Activated CD8-positive, alpha-beta memory T cell treated with anti-CD3 and anti-CD28 coated beads, Interleukin-2, amount 50 U/mL, for 4 hours (primary cell): Measurements from ENCODE around the gene CDK2.
"Not testable (repeated sequence)": the region's sequence is repeated elsewhere in the genome, so short reads cannot be mapped to it uniquely, and the experiment has no call there.

Experiments used
- DNase-seq: peaks from one replicate; pipeline ENCODE4 v3.0.0-alpha.2; 2020

Gene CDK2

DNA sequence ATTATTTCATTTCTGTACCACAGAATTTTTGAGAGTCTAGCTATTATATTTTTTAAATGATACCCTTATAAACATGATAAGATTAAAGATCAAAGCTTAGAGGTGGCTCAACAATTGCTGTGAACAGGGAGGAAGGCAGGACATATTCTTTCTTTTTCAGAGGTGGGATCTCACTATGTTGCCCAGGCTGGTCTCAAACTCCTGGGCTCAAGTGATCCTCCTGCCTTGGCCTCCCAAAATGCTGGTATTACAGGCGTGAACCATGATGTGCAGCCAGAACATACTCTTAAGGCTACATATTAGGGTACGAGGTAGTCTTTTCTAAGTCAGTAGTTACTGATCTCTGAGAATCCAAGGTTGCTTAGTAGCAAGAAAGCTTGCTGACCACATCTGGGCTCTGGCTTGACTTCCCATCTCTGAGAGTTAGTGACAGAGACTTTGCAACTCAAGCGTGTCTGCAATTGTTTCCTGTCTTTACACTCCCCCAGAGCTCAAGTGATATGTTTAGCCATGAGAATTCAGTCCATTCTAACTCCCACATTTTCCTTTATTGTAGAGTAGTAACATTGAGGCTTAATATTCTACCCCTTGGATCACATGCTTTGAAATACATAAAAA, 15.8 kb downstream of the CDK2 start:
- DNase-seq = no peak

DNA sequence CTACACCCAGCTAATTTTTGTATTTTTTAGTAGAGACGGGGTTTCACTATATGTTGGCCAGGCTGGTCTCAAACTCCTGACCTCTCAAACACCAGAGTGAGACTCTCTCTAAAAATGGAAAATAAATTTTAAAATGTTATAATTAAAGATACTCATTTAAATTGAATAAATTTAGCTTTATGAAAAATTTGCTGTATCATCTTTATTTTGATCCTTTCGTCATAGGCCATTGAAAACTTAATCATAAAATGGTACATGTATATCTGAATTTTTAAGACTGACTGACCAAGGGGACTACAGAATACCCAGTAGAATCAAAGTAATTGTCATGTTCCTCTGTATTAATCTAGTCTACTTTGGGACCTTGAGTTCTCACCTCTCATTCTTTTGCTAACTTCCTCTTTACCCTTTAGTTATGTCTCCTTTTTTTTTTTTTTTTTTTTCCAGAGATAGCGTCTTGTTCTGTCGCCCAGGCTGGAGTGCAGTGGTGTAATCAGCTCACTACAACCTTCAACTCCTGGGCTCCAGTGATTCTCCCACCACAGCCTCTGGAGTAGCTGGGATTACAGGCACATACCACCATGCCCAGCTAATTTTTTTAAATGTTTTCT, 16.7 kb downstream of the CDK2 start:
- no peak for DNase-seq

DNA sequence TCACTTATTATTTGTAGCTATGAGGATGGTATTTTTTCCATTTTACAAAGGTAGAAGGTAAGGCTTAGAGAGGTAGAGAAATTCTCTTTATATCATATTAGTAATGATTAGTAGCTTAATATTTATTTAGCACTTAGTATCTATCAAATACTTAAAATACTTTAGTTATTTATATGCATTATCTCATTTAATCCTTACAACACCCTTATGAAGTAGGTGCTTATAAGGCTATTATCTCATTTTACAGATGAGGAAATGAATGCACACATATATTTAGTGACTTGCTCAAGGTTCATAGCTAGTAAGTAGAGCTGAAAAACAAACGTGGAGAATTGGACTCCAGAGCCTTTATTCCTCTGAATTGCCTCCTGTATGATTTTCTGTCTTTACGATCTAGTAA, 18.2 kb downstream of the CDK2 start:
- no peak for DNase-seq

DNA sequence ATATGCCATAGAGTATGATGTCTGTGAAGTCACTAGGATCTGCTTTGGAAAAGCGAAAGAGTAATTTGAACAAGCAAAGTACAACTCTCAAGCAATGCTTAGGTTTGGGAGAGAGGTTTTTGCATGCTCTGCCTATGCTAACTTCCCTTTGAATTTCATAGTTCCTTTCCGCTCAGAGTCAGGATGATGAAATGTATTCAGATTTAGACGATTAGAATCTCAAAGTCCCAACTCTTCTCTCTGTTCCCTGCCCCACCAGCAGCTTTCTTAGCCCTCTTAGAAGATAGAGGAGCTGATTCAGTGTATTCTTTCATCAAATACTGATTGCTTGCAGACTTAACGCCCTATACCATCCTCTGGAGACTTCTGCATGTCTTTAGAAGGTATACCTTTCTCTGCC, 18.7 kb downstream of the CDK2 start:
- no peak for DNase-seq

DNA sequence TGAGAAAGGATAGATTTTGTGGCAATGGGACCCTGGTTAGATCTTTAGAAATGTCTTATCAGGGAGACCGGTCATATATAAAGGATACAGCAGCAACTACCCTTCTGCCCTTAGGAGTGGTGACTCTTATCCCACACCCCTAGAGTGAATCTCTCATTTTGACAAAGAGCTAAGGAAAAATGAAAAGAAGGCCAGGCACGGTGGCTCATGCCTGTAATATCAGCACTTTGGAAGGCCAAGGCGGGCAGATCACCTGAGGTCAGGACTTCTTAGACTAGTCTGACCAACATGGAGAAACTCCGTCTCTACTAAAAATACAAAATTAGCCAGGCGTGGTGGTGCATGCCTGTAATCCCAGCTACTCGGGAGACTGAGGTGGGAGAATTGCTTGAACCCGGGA, 19.3 kb downstream of the CDK2 start:
- DNase-seq = not testable (repeated sequence)

DNA sequence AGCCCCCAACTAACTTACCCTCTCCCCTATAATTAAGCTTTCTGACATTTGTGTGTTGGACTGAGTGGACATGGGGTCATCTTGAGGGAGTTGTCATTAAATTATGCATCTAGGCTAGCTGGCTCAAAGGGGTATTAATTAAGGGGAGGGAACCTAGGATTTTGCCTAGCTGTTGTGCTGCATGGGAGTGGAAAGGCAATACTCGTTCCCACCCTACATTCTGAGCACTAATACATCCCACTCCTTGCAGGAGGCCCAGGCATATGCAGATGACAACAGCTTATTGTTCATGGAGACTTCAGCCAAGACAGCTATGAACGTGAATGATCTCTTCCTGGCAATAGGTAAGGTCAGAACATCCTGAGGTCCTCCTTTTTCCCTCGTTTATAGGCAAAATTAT, 24.5 kb downstream of the CDK2 start:
- DNase-seq = no peak

DNA sequence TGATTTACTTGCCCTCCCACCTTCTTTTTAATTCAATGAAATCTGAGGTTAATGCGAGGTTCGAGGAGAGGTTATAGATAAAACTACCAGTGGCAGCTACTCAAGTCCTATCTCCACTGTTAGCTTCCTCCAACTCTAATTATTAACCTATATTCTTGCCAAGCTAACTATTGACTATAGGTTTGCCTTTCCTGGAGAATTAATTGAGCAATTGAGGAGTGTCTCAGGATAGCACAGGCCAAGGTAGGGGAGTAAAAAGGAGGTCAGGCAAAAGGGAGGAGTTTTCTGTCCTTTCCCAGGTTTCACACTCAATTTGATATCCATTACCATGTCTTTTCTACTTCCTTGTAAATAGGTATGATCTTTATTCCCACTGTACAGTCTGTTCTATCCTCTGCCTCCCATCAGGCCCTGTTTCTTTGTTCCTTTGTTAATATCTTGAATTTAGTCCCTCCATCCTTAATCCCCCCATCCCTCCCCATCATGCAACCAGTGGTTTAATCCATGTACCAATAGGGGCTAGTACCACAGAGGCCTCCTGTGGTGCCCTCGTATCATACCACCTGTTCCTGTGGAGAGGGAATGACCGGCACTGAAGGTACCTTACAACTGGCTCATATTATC, 26.7 kb downstream of the CDK2 start:
- no peak for DNase-seq

DNA sequence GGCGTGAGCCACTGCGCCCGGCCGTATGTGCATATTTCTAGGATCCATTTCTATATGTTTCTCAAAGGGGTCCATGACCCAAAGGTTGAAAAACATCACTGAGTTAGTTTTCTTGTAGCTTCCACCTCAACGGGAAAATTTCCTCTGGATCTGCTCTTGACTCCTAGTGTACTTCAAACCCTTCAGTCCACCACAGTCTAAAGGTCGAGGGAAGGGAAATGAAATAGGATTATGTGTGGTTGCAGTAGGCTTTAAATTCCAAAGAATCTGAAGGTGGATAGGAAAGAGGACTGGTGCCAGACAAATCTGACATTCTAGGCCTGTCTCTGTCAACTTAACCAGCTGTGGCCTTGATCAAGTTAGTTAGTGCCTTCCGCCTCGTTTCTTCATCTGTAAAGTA, 28.7 kb downstream of the CDK2 start:
- DNase-seq = no peak

DNA sequence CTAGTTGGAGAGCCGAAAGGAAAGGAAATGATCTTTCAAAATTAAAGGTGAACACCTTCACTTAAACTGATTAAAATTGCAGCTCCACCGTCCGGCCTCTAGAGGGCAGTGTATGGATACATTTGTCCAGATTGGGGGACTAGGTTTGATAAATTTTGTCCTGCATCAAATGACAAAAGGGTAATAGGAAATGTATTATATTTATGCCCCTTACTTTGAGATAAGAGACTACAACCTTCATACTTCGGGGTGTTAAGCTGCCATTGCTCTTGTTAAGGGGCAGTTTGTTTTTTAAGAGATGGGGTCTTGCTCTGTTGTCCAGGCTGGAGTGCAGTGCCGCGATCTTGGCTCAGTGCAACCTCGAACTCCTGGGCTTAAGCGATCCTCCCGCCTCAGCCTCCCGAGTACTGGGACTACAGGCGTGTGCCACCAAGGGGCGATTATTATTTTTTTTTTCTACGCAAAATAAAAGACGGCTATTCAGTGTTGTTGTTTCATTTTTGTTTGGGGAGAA, 29.6 kb downstream of the CDK2 start:
- peak; percentile 62 for DNase-seq

DNA sequence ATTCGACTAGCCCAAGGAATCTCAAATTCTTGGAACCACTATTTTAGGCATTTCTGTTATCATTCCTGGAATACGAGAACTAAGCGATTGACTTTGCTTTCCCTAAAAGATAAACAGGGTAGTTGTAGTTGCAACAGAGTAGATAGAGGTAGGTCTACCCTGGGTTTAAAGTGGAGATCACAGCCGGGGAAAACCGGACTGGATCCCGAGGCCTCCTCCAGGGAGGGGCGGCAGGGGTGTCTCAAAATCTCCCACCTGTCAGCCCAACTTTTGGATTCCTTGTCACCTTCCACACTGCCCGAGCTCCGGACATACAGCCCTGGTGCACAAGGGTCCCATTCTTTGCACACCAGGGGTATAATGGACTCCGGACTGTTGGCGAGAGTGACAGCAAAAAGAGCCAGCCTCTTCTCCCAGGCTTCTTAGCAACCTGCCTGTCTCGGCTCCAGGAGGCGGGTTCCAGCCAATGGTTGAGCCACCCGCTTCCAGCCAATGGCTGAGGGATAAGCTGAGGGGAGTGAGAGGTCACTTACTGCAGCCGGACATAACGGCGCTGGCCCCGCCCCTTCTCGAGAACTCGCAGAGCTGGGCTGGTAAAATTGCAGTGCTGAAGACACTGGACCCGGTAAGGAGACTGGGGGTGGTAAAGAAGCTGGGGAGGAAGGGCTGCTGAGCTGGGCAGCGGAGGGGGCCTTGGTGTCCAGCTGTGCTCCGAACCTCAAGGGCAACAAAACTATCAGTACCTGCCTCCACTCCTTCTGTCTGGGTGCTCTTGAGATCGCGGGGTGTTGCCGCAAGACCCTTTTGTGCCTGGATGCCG, 30.3 kb downstream of the CDK2 start, which contains the start of gene SUOX:
SUOX (plus strand) TSS at position 562 of the 820 bp plus-strand sequence. CDS start 4,946 bp downstream, outside the sequence.
- no peak for DNase-seq

DNA sequence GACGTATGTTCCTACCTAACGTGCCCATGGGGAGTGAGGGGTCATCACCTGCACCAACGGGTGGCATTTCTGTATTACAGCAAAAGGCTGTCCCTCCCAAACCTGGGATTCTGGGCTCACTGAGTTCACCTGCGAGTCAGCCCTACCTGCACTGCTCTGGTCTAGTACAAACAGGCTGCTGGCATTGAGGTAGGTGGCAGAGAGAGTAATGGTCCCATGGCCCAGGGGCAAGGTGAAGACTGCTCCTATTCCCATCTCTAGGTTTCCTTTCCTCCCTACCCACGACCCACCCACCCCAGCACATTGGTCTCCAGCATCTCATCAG, 30.9 kb downstream of the CDK2 start:
- DNase-seq = no peak

DNA sequence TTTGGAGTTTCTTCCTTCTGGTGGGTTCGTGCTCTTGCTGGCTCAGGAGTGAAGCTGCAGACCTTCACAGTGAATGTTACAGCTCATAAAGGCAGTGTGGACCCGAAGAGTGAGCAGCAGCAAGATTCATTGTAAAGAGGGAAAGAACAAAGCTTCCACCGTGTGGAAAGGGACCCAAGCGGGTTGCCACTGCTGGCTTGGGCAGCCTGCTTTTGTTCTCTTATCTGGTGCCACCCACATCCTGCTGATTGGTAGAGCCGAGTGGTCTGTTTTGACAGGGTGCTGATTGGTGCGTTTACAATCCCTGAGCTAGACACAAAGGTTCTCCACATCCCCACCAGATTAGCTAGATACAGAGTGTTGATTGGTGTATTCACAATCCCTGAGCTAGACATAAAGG, 32.9 kb downstream of the CDK2 start:
- not testable (repeated sequence) for DNase-seq

DNA sequence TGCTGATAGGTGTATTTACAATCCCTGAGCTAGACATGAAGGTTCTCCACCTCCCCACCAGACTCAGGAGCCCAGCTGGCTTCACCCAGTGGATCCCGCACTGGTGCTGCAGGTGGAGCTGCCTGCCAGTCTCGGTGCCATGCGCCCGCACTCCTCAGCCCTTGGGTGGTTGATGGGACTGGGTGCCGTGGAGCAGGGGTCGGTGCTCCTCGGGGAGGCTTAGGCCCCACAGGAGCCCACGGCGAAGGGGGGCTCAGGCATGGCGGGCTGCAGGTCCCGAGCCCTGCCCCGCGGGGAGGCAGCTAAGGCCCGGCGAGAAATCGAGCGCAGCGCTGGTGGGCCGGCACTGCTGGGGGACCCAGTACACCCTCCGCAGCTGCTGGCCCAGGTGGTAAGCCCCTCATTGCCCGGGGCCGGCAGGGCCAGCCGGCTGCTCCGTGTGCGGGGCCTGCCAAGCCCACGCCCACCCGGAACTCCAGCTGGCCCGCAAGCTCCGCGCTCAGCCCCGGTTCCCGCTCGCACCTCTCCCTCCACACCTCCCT, 33.4 kb downstream of the CDK2 start:
- DNase-seq = not testable (repeated sequence)

DNA sequence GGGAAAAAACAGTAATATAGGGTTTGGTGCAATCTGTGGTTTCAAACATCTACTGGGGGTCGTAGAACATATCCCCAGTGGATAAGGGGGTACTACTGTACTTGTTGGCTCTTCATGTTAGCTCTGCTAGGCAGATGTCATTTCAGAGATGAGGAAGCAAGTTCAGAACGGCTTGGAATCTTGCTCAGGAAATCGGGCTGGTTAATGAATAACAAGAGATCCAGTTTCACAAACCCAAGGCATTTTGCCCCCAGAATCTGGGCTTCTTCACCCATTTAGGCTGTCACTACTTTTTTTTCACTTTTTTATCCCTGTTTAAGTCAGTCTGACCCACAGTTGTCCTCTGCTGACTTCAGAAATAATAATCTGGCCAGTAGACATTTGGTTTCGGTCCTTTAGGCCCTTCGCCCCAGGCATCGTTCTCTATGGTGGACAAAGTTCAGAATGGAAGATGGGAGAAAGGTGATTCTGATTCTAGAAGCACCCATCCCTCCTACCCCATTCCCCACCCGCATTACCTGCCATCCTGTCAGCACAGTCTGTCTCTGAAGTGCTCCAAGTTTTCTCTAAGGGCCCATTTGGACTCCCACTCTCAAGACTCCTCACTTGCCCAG, 35.0 kb downstream of the CDK2 start:
- DNase-seq = no peak

DNA sequence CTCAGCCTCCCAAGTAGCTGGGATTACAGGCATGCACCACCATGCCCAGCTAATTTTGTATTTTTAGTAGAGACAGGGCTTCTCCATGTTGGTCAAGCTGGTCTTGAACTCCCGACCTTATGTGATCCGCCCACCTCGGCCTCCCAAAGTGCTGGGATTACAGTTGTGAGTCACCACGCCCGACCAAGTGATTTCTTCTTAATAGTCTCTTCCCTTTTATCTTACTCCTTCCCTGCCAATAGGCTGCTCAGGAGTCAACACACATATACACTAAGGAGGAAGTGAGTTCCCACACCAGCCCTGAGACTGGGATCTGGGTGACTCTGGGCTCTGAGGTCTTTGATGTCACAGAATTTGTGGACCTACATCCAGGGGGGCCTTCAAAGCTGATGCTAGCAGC, 36.7 kb downstream of the CDK2 start:
- DNase-seq = not testable (repeated sequence)

DNA sequence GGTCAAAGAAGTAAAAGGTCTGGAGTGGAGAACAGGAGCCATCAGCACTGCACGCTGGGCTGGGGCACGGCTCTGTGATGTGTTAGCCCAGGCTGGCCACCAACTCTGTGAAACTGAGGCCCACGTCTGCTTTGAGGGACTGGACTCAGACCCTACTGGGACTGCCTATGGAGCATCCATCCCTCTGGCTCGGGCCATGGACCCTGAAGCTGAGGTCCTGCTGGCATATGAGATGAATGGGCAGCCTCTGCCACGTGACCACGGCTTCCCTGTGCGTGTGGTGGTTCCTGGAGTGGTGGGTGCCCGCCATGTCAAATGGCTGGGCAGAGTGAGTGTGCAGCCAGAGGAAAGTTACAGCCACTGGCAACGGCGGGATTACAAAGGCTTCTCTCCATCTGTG, 37.6 kb downstream of the CDK2 start:
- no peak for DNase-seq

DNA sequence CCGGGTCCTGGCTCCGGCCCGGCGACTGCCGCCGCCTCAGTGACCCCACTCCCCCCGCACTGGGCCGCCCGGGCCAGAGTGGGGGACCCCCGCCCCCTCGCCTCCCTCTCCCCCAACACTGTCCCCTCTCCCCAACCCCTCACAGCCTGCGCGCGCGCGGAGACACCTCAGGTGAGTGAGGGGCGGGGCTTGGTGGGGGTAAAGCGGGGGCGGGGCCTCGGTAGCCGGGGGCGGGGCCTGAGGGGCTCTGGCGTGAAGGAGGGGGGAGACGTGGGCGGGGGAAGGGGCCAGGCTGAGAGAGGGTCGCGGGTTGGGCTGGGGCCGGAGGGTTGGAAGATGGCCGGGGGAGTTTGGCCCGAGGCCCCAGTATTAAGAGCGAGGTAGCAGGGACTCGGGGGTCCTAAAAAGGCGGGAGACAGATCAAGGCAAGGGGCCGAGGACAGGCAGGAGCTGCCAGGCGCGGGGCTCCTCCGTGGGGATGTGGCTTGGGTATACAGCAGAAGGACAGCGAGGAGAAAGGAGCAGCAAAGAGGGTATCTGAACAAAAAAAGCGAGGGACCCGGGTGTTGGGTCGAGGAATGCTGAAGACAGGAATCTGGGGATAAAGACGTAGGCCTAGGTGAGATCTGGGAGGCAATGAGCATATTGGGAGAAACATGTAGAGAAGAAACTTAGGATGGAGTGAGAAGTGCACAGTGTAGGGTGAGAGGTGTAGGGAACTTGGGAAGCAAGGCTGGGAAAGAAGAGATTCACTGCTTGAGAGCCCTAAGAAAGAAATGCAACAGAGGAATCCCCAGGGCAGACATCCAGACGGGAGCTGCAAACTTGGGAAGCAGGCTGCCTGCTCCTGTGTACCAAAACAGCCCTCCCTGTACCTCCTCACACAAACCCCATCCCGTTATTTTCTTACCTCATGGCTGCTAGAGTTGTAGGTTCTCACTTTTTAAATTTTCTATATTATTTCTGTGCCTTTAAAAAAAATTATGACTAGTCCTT, 41.2 kb downstream of the CDK2 start:
- peak; percentile 72 for DNase-seq

DNA sequence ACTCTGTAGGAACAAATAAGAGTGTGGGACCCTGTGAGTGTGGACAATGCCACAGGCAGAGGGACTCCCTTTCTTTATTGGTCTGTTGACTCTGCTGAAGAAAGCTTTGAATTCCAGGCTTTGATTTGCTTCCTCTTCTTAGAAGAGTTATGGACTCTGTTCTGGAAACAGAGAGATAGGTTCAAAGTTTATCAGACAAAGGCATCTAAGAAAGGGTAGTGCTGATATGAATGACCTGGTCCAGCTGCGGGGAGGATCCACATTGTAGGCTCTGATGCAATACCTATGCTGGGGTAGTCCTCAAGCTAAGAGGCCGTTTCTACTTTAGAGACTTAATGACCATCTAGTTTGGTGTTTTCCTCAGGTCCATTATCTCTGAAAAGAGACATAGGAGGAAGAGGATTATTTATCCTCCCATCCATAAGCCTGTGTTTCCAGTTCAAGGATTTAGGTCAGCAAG, 43.5 kb downstream of the CDK2 start:
- DNase-seq = no peak

DNA sequence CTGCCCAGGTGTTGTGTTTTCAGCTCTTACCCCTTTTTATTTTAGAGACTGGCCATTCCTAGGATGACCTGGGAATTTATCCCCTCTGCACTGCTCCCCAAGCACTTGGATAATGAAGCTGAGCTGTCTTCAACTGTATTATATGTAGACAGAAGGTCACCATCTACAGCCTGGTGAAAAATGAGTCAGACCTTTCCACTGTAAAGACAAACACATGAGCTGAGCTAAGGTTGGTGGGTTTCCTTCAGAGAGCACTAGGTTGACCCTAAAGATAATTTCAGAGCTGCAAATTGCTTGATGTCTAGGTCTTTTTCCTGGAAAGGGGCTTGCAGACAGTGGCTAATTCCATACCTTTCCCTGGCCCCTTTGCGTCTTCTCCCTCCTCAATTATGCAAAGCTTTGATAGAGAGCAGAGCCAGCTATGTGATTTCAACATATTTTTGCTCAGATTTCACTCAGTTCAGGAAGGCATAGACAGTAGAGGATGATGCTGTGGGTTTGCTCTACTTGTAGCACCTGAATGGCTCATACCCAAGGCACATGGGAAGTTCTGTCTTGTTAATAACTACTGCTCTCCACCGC, 45.0 kb downstream of the CDK2 start:
- no peak for DNase-seq

DNA sequence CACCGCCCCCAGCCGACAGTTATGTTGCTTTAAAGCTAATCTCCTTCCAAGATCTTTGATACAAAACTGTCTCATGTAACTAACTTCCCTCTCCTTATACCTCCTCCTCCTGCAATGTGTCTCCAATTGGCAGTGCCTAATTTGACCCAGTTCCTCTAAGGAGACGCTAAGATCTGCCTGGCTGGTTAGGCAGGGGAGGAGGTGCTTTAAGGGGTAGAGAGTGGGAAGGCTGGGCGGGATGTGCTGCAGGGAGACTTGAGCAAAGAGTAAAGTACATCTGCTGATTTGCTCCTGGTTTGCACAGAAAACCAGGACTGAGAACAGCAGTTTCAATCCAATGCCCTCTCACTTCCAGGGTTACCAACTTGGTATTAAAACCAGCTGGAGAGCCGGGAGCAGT, 46.9 kb downstream of the CDK2 start:
- DNase-seq = no peak

DNA sequence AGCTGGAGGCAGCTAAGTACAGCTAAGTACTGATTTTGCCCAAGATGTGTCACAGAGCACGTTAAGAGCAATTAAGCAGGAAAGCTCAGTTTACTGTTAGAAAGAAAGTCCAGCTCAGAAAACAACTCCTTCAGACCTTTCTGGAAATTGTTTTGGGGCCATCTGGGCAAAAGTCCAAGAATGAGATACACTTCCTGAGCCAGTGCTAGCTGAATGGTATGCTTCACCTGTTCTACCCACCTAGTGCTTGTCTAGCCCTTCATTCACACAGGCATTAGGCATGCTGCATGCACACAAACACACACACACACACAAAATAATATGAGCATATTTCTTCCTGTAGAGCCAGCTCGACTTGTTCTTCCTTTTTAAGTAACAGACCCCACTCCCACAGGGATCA, 47.6 kb downstream of the CDK2 start:
- no peak for DNase-seq
